IPS-NIHi11 (cell line): ENCODE data around the gene MPZL3.

Experiments used
- DNase-seq: peaks from one replicate; pipeline ENCODE4 v3.0.0; 2012; ENCODE audit warnings: mixed read lengths, low spot score

MPZL3 gene

GRCh38 chr11:118231461-118231860 is 20.7 kb downstream of the MPZL3 start:
- DNase-seq, result no peak

GRCh38 chr11:118230088-118230487 is 22.1 kb downstream of the MPZL3 start:
- DNase-seq, result no peak

- no peak for DNase-seq
These were observed 22.8 kb downstream of the MPZL3 start for GRCh38 chr11:118229274-118229847.

- no peak for DNase-seq
These were observed 24.0 kb downstream of the MPZL3 start for GRCh38 chr11:118227865-118228785.

- DNase-seq, result no peak
These were observed 25.4 kb downstream of the MPZL3 start for GRCh38 chr11:118226781-118227180.

- DNase-seq, result no peak
These were observed 25.9 kb downstream of the MPZL3 start for GRCh38 chr11:118226296-118226695.

GRCh38 chr11:118224511-118225188 is 27.5 kb downstream of the MPZL3 start, which contains the start of gene JAML:
Gene JAML, minus strand, starts transcription at chr11:118225011. Its CDS starts 10,145 bp downstream, at chr11:118214866.
- no peak for DNase-seq

GRCh38 chr11:118223992-118224391 is 28.2 kb downstream of the MPZL3 start:
- no peak for DNase-seq

GRCh38 chr11:118223570-118223969 is 28.6 kb downstream of the MPZL3 start:
- no peak for DNase-seq

- DNase-seq, result no peak
These were observed 29.7 kb downstream of the MPZL3 start for GRCh38 chr11:118222437-118222836.

GRCh38 chr11:118221419-118221818 is 30.7 kb downstream of the MPZL3 start:
- DNase-seq, result no peak

GRCh38 chr11:118219732-118220131 is 32.4 kb downstream of the MPZL3 start:
- no peak for DNase-seq

GRCh38 chr11:118219244-118219643 is 32.9 kb downstream of the MPZL3 start:
- no peak for DNase-seq

- DNase-seq, result no peak
These were observed 34.6 kb downstream of the MPZL3 start for GRCh38 chr11:118217575-118217974.

- no peak for DNase-seq
These were observed 35.3 kb downstream of the MPZL3 start for GRCh38 chr11:118216621-118217481.

GRCh38 chr11:118215765-118216164 is 36.4 kb downstream of the MPZL3 start:
- DNase-seq, result no peak

- DNase-seq, result no peak
These were observed 36.9 kb downstream of the MPZL3 start for GRCh38 chr11:118215262-118215661.

GRCh38 chr11:118214210-118214914 is 37.8 kb downstream of the MPZL3 start:
- no peak for DNase-seq

- DNase-seq, result no peak
These were observed 38.4 kb downstream of the MPZL3 start for GRCh38 chr11:118213781-118214180.

GRCh38 chr11:118213201-118213600 is 39.0 kb downstream of the MPZL3 start:
- DNase-seq, result no peak

- DNase-seq, result peak; percentile 33
These were observed 39.4 kb downstream of the MPZL3 start for GRCh38 chr11:118212781-118213191.
